OCI-LY7 (cell line): ENCODE data around the gene KRTAP10-8.

Experiments
- EZH2phosphoT487 ChIP-seq: fragments of 200-600 bp; sonication (generic); IDR thresholded peaks from 2 replicates; pipeline ENCODE4 v1.6.1; 2018; ENCODE audit warnings: low read depth, borderline replicate concordance, mild to moderate bottlenecking, mixed run types, antibody characterized with exemption, low read length, moderate library complexity, mixed read lengths
- TF ChIP-seq, protein P1 (sequence below): fragments of 200-600 bp; sonication (generic); conservative IDR thresholded peaks from 2 replicates; pipeline ENCODE4 v1.5.1; 2014; ENCODE audit warnings: mild to moderate bottlenecking, antibody characterized with exemption, low read length, moderate library complexity, mixed read lengths

DNA sequence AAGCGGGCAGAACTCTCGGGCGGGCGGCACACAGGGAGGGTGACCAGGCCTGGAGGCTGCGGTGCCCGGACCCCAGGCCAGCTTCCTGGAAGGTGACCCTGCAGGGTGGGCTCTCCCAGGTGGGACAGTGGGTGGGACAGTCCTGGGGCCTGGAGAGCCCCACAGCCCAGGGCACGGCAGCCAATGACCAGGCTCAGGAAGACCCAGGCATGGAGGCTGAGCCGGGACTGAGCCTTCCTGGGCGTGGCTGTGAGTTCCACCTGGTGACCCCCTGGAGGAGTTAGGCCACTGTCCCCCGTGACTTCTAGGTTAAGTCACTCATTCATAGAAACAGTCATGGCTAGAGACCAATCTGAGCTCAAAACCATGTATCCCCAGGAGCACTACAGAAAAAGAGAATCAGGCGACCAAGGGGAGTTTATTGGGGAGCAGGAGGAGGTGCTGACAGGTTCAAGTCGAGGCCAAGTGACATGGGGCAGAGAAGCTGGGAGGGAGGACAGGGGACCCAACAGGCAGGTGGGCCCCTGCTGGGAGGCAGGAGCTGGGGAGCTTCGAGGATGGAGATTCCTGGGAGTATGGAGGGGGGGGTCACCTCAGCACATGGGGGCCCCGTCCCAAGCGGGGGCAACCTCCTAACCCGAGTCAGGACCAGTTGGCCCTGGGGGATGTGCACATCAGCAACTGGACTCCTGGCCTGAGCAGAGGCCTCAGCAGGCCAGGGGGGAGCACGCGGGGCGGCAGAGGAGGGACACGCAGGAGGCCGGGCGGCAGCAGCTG lies 32.6 kb upstream of the KRTAP10-8 start:
- TF ChIP-seq EZH2phosphoT487 = no peak
- TF ChIP-seq, protein P1, sequence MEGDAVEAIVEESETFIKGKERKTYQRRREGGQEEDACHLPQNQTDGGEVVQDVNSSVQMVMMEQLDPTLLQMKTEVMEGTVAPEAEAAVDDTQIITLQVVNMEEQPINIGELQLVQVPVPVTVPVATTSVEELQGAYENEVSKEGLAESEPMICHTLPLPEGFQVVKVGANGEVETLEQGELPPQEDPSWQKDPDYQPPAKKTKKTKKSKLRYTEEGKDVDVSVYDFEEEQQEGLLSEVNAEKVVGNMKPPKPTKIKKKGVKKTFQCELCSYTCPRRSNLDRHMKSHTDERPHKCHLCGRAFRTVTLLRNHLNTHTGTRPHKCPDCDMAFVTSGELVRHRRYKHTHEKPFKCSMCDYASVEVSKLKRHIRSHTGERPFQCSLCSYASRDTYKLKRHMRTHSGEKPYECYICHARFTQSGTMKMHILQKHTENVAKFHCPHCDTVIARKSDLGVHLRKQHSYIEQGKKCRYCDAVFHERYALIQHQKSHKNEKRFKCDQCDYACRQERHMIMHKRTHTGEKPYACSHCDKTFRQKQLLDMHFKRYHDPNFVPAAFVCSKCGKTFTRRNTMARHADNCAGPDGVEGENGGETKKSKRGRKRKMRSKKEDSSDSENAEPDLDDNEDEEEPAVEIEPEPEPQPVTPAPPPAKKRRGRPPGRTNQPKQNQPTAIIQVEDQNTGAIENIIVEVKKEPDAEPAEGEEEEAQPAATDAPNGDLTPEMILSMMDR = no peak
